HG02938 (cell line): ENCODE data around the gene C1QTNF8.

Experiments used
- ATAC-seq: cut with Tn5 transposase; IDR thresholded peaks from one replicate; pipeline ENCODE4 v1.9.1; 2021; ENCODE audit warnings: mild to moderate bottlenecking, moderate library complexity; ENCODE audit not compliant: unreplicated experiment

The C1QTNF8 gene

DNA sequence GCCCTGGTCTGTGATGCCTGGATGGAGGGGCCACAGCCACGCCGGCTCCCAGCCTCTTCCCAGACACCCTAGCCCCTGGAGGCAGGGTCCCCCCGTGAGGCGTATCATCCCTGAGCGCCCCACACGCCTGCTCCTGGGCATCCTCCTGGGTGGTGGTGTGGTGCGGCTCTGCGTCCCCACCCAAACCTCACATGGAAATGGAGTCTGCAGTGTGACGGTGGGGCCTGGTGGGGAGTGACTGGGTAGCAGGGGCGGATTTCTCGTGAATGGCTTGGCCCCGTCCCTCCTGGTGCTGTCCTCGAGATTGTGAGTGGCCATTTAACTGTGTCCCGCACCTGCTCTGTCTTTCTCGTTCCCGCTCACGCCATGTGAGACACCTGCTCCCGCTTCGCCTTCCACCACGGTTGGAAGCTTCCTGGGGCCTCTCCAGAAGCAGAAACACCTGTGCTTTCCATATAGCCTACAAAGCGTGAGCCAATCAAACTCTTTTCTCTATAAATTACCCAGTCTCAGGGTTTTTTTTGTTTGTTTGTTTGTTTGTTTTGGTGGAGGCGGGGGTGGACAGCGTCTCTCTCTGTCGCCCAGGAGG is 29.4 kb downstream of the C1QTNF8 start:
- no peak for ATAC-seq

DNA sequence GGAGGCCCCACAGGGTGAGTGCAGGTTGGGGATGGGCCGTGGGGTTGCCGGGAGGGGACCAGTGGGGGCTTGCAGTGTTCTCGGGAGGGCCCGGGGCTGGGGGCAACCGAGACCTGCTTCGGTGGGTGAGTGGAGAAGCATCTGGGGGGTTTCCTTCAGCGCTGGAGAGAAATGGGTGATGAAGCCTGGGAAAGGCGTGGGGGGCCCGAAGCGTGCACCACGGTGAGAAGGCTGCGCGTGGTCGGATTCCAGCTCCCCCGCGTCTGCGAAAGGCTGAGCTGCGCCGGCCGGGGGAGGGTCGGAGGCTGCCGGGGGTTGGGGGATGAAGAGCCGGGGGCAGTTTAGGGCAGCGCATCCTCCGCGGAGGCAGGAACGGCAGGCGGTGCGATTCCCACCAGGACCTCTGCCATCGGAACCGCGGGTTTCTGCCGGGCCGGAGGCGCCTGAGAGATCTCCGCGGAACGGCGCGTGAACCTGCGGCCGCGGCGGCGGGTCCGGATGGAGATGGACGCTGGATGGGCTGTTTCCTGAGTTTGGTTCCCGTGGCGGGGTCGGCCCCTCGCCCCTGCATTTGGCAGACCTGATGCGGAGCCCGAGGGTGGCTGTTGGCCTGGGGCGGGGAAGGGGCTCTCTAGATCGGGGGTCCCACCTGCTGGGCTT is 30.4 kb downstream of the C1QTNF8 start:
- no peak for ATAC-seq

DNA sequence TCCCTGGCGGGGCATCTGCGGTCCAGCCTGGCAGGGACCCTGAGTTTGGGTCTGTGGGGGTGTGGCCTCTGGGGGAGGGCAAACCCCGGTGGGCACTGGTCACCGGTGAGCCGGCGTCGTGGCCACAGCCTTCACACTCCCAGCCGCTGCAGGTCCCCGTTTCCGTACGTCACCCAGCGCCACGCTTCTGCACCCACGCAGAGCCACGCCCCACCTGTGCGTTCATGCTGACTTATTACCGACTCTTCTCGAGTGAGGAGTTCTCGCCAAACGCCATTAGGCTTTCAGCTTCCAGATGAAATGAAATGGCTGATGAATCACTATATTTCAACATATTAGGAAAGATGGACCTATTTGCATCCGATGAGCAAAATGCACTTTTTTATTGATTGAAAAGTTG is 32.3 kb downstream of the C1QTNF8 start:
- ATAC-seq, result no peak

DNA sequence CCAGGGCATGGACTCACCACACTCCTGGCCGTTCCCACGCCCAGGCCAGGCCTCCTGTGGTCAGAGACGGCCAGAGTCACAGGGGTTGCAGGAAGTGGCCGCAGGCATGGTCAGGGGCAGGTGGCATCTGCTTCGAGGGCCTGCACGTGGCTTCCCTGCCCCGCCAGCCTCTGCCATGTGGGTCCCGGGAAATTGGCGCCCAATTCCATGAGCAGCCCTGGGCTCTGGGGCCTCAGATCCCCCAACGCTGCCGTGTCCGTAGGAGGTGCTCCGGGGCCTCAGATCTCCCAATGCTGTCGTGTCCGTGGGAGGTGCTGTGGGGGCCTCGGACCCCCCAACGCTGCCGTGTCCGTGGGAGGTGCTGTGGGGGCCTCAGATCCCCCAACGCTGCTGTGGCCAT is 33.1 kb downstream of the C1QTNF8 start:
- no peak for ATAC-seq

DNA sequence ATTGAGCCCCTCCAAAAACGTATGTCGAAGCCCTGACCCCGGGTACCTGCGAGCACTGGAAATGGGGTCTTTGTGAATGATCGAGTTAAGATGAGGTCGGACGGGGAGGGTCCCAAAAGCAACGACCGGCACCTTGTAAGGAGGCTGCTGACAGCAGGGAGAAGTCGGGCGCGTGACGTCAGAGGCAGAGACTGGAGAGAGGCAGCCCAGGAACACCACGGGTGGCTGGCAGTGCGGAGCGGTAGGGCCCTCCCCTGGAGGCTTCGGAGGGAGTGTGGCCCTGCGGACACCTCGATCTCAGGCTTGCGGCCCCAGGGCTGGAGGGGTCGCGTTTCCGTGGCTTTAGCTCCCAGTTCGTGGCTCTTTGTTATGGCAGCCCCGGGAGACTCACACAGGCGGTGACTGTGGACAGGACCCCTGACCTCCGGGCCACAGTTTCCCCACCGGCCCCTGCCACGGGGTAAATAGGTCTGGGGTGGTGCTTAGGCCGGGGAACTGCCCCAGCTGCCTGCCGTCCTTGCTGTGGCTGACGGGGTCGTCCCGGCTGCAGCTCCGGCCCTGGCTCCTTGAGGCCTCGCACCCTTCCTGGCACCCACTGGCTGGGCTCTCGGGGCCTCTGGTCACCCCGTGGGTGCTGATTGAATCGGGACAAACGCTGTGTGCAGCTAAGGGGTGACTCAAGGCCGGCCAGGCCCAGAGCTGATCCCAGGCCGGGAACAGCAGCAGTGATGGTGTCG is 34.1 kb downstream of the C1QTNF8 start:
- ATAC-seq, result no peak

DNA sequence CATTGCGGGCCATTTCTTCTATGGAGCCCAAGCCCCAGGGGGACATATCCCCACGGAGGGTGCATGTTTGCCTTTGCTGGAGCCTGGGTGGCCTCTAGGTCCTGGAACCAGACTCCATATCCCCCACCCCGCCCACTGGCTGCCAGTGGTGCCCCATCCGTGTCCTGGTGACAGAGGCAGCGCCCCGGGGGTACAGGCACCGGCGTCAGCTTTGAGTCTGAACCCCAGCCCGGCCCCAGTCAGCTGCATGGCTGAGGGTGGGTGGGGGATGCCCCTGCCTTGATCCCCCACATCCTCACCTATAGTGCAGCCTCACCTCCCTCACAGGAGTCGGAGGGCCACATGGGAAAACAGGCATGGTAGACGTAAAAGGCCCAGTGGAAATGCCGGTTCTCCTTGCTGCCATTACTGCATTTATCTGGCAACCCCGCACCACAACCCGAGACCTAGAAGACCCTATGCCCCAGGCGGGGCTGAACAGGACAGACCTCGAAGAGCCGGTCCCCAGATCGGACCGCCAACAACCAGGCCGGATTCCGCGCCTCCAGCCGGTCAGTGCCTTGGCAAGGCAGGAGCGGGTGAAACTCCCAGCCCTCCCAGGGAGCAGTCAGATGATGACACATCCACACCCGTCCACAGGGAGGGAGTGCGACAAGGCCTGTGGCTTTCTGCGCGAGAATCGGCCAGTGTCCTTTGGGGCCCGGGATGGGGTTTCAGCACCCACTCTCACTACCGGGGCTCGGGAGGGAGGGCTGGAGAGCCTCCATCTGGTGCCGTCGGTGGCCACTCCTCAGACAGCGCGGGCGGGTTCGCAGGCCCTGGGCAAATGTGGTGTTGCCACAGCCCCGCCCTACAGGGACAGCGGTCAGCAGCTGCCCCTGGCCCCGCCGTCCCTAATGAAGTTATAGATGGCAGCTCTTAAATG is 35.4 kb downstream of the C1QTNF8 start:
- no peak for ATAC-seq

DNA sequence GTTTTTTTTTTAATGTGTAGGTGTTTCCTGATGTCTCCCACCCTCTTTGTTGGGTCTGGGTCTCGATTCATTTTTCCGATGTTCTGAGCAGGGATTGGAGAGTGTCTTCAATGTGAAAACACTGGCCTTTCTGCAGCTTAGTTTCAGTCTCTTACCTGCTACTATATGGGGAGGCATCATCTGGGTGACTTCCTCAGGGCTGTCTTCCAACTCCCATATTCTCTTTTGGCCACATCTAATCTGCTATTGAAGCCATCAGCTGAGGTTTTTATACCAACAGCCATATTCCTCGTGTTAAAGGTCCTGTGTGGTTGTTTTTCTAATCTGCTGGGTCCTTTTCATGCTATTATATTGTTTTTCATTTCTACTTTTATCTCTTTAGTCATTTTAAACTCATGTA is 36.7 kb downstream of the C1QTNF8 start:
- no peak for ATAC-seq

DNA sequence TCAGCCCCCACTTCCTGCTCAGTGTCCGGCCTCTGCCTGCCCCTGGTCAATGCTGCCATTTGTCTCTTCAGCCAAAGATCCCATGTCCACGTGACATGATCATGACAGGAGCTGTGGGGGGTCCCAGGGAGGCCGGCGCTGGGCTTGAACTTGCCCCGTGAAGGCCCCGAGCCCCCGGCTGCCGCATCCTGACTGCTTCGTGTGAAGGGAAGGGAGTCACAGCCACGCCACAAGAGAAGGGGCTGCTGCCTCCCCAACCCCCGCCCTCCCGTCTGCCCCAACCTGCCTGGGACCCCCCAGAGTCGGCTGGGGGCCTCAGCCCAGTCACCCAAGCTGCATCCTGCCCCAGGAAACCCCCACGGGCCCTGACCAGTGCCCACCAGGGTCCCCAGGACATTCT is 37.8 kb downstream of the C1QTNF8 start:
- no peak for ATAC-seq

DNA sequence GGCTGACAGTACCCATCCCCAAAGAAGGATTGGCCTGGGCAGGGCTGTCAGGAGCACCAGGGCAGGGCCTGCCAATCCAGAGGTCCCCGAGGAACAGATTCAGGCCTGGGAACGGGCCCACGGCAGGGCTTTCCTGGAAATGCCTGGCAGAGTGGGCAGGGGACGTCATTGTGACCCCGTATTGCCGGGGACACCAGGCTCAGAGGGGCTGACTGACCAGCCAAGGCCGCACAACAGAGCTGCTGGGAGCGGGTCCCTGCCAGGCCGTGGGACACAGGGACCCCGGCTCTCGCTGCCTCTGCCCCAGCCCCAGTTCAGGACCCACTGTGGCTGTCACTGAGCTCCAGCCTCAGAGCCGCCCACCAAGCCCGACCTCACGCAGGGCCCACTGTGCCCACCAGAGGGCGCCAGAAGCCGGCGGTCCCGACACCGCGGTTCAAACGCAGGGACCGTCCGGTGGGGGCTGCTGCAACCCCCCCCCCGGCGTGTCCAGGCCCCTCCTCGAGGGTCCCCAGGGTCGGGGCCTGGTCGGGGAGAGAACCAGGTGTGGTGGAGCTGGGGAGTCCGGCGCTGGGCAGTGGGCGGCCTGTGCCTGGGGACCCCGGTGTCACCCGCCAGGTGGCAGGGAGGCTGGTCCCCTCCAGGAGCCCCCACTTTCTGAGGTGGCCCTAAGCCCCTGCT is 38.7 kb downstream of the C1QTNF8 start:
- no peak for ATAC-seq

DNA sequence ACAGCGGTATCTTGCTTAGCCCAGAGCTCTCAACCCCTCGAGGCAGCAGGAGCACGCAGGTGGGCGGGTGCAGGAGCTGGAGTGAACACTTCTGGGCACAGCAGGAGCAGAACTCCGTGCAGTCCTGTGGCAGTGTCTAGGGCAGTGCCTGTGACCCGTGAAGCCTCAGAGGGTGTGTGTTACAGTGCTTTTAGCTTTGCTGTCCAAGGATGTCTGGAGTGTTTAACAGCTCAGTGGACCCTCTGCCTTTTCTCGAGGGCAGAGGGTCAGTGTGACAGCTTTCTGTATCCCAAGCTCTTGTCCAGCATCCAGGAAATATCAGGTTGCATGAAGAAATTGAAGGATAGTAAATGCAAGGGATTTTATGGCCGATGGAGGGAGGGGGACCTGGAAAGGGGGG is 39.8 kb downstream of the C1QTNF8 start:
- ATAC-seq, result no peak

DNA sequence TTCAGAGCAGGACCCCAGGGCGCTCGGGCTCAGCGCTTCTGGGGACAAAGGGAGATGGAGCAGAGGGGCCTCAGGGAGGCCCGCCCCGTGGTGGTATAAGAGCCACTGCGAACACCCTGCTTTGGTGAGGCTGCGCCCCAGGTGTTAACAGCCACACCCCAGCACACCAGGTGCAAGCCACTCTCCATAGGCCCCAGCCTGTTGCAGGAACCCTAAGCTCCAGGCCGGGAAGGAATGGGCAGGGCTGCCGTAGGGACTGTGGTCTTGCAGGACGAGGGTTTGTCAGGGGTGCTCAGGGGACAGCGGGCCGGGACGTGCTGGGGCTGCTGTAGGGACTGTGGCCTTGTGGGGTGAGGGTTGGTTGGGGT is 40.5 kb downstream of the C1QTNF8 start:
- no peak for ATAC-seq

DNA sequence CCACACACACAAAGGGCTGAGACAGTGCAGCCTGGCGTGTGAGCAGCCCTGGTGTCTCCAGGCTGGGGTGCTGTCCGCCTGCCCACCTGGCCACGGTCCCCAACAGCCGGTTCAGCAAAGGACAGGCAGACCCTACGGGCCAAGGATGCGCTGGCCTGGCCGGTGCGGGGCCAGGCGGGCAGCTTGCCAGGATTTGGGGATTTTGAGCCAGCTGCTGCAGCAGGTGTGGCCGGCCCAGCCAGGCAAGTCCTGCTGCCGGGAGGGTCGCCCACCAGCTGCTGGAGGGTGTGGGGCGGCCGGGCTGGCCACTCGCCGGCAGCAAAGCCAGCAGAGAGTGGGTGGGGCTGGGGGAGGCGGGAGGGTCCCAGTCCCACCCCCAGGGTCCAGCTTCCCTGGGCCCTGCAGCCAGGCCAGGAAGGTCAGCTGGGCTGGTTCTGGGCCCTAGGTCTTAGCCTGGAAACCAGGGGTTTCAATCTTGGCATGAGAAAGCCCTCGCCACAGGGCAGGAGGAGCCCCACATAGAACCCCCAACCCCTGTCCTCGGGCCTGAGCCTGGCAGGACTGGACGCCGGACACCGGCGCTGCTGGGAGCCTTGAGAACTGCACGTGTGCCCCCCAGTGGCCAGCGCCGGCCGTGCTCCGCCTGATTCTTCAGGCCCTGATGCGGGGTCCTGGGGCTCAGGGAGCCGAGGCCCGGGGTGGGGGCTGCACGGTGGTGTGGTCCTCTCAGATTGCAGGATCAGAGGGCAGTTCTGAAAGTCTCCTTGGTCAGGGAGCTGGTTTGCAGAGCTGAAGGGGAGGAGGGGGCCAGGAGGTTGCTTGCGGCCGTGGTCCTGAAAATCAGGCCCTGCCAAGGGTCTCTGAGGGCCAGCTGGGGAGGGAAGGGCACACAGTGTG is 41.1 kb downstream of the C1QTNF8 start:
- no peak for ATAC-seq

DNA sequence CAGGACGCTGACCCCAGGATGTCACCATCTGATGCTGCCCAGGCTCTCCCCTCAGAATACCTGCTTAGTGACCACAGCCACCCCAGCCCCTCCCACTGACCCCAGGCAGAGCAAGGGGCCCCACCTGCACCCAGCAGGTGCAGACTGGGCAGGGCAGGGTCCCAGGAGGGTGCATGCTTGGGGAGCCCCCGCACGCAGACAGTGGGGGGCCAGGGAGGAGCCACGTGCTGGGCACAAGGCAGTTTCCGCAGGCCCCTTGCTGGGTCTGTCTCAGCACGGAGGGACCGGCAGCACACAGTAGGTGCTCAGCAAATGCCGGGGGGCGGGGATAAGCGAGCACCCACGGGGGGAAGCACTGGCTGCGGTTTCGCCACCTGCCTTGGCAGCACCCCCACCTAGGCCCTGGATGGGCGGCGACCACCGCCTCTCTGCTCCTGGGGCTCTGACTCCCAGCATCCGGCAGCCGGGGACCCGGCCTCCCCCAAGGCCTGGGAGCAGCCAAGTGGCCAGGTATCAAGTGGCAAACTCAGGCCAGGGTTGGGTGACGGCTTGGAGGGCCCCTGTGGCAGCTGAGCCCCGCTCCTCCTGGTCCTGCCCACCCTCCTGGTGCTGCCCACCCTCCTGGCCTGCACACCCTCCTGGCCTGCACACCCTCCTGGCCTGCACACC is 42.2 kb downstream of the C1QTNF8 start:
- no peak for ATAC-seq

DNA sequence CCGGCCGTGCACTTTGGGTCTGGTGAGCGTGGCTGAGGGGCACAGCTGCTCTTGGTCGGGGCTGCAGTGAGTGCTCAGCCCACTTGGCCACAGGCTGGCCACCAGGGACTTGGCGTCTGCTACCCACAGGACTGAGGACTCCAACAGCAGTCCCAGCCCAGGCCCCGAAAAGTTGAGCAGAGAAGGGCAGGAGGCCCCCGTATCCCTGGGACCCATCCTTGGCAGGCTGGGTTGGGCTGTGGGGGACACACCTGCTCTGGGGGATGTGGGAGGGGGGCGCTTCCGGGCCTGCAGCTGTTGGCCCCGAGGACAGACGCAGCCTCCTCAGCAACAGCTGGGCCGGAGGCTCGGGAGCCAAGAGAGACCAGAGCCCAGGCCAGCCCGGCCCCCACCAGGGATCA is 42.9 kb downstream of the C1QTNF8 start:
- no peak for ATAC-seq

DNA sequence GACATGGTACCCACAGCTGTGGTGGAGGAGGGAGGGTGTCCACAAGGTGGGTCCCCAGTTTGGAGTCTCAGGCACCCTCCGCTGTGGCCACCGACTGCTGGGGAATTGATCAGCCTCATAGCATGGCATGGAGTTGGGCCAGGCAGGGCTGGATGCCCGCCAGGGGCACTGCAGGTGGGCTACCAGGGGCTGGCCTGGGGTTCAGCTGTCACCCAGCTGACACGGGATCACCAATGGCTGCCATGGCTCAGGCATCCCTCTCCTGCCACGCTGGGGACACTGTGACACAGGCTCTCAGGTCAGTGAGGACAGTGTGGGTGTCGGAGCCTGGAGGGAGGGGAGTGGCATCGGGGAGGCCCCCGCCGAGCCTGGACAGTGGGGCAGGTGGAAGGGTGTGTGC is 43.3 kb downstream of the C1QTNF8 start:
- ATAC-seq, result no peak

DNA sequence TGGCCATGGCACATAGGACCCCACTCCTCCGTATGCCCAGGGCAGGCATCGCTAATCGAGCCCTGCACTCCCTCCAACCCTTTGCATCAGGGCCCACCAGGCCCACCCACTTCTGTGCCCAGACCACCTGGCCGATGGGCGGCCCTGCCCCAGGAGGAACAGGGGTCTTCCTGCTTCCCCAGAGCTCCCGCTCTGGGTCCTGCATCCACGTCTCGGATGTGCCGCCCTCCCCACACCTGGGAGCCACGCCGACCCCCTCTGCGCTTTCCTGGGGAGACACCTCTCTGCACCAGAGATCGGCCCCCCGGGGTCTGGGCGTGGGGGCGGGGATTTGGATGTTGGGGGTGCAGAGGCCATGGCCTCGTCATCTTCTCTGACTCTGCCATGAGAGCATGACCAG is 44.6 kb downstream of the C1QTNF8 start:
- no peak for ATAC-seq

DNA sequence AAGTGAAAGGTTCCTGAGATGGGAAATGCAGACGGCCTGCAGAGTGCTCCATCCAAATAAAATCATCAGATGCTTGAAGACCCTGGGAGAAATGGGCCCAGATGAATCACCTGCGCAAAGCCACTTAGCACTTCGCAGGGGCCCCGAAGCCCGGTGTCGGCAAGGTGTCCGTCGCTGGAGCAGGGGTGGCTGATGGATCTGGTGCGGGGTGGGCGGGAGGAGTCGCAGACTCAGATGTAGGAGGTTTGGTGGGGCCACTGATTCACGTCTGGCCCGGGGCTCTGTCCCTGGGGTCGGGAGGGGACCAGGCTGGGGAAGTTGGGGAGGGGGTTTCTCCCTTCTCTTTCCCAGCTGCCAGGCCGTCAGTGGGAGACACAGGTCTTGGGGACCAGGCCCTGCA is 45.1 kb downstream of the C1QTNF8 start:
- no peak for ATAC-seq

DNA sequence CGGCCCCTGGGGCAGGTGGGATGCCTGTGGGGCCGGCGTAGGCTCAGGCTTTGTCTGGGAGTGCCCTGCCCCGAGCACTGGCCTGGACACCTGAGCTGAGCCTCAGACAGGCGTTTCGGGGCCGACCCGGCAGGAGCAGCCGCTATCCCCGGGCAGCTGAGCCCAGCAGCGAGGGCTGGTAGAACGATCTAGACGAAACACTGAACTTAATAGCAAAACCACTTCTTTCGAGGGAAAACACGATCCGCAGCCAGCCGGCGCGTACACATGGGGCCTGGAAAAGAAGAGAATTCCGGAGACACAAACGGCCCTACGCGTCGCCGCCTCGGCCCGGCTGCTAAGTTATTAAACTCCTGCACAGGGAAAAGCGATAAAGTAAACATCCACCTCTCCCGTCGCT is 45.5 kb downstream of the C1QTNF8 start:
- no peak for ATAC-seq

DNA sequence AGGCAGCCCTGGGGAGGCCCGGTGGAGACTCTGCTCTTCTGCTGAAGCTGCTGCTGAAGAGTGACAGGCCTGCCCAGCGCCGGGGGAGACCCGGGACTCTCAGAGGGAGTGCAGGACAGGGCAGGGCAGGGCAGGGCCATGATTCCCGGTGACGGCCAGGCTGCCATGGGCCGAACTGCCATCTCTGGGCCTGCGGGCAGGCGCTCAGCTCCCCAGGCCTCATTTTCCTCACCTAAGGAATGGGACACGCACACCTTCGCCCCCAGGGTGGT is 46.1 kb downstream of the C1QTNF8 start:
- no peak for ATAC-seq
